ENCODE results near the gene GLB1L3.

DNA sequence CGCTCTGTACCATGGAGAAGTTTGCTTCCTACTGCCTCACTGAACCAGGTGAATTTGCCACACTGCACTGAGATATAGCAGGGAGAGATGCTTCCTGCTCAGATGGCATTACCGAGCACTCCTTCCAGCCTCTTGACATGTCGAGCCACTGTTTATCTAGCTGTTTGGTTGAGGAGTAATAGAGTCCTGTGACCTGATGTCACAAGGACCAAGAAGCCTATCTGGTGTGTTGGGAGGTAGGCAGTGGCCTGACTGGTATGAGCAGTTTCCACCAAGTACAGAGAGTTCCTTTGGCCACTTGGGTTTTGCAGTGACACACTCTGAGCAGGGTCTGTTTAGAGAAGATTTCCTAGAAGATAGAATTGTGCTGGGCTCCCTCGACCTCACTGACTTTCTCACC is 17.6 kb upstream of the GLB1L3 start:
- TF ChIP-seq CTCF (IDR thresholded peaks at IDR 0.05) (no peak), POLR2A (IDR thresholded peaks at IDR 0.05) (no peak)
